CD4-positive, alpha-beta T cell treated with Interleukin-17A for 4 hours (primary cell): ENCODE measurements around the gene SETDB2.

ENCODE experiments used
- DNase-seq: peaks from one replicate; pipeline ENCODE4 v3.0.0-alpha.2; 2020; ENCODE audit warnings: mixed read lengths

SETDB2 gene

GRCh38 chr13:49481788-49482187, 37.7 kb downstream of the SETDB2 start:
- DNase-seq: no peak

- no peak for DNase-seq
Measured at GRCh38 chr13:49488563-49488962, 44.5 kb downstream of the SETDB2 start.

- no peak for DNase-seq
Measured at GRCh38 chr13:49494645-49495044, 50.6 kb downstream of the SETDB2 start.

GRCh38 chr13:49495783-49496762, 52.0 kb downstream of the SETDB2 start, which contains the start of gene PHF11:
PHF11 (plus strand) TSS chr13:49495953; CDS start chr13:49496002, 49 bp downstream.
- DNase-seq: peak; percentile 90

- peak; percentile 43 for DNase-seq
Measured at GRCh38 chr13:49496837-49497236, 52.8 kb downstream of the SETDB2 start.

- no peak for DNase-seq
Measured at GRCh38 chr13:49497272-49497671, 53.2 kb downstream of the SETDB2 start.

GRCh38 chr13:49498206-49498605, 54.1 kb downstream of the SETDB2 start:
- no peak for DNase-seq

GRCh38 chr13:49499889-49500660, 56.0 kb downstream of the SETDB2 start:
- DNase-seq: no peak

GRCh38 chr13:49502954-49503353, 58.9 kb downstream of the SETDB2 start:
- DNase-seq: no peak

- no peak for DNase-seq
Measured at GRCh38 chr13:49503951-49504350, 59.9 kb downstream of the SETDB2 start.

GRCh38 chr13:49512578-49512977, 68.5 kb downstream of the SETDB2 start:
- no peak for DNase-seq

- DNase-seq: no peak
Measured at GRCh38 chr13:49516467-49516866, 72.4 kb downstream of the SETDB2 start.

- DNase-seq: peak; percentile 41
Measured at GRCh38 chr13:49517461-49517860, 73.4 kb downstream of the SETDB2 start.

GRCh38 chr13:49521224-49521623, 77.2 kb downstream of the SETDB2 start:
- no peak for DNase-seq

- no peak for DNase-seq
Measured at GRCh38 chr13:49524740-49525501, 80.8 kb downstream of the SETDB2 start.

GRCh38 chr13:49527123-49527522, 83.0 kb downstream of the SETDB2 start:
- no peak for DNase-seq

- DNase-seq: no peak
Measured at GRCh38 chr13:49528161-49528560, 84.1 kb downstream of the SETDB2 start.

GRCh38 chr13:49530457-49530856, 86.4 kb downstream of the SETDB2 start:
- no peak for DNase-seq

- DNase-seq: no peak
Measured at GRCh38 chr13:49532593-49532992, 88.5 kb downstream of the SETDB2 start.

GRCh38 chr13:49533011-49533410, 88.9 kb downstream of the SETDB2 start:
- DNase-seq: no peak

- no peak for DNase-seq
Measured at GRCh38 chr13:49533591-49534269, 89.7 kb downstream of the SETDB2 start.

- DNase-seq: no peak
Measured at GRCh38 chr13:49536144-49536873, 92.2 kb downstream of the SETDB2 start.
